ENCODE results near the gene CSPG4. TPM values are rescaled to one million over a fixed set of nuclear protein-coding genes. Genes with fewer than 3 reads are reported as not detected.

CSPG4 gene
- total and polyA plus RNA-seq, 2 of the 8 experiments (the other 6 are each of a cell fraction or from before 2014, with no cell fraction given) = 1.4 to 3.0 TPM

DNA sequence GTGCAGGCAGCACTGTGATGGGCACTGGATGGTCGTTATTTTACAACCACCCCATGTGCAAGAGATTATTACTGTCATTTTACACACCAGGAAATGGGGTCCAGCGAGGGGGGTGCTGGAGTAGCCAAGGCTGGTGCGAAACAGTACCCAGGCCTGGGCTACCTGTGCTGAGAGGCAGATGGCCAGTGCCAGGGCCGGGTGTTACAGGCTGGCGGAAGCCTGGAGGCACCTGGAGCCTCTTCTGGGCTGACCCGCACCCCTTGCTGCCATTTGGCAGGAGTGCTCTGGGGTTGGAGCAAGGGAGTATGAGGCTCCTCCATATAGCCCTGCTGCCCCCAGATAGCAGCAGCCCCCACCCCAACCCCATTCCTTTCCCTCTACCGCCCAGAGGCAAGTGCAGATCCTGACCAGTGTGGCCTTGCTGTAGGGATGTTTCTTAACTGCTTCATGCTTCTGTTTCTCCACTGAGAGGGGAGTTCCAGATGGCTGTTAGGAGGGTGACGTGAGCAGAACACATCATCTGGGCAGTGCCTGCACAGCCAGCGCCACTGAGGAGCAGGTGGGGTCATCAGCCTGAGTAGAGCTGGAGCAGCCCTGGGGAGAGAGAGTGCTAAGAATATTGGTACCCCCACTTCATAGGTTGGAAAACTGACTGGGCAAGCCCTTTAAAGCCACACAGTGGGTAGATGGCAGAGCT is 49.7 kb downstream of the CSPG4 start (continued):
- TF ChIP-seq ASH2L (IDR thresholded peaks at IDR 0.05; ENCODE audit: low read length) (no peak), NRF1 (IDR thresholded peaks at IDR 0.05; ENCODE audit: low read depth, low read length) (no peak), JUN (IDR thresholded peaks at IDR 0.05; ENCODE audit: low read depth, low read length) (no peak), SP1 (IDR thresholded peaks at IDR 0.05; ENCODE audit: low read depth, low read length) (no peak), SP4 (IDR thresholded peaks at IDR 0.05; ENCODE audit: low read length) (no peak), RAD21 (IDR thresholded peaks at IDR 0.05 in 1 of 2, conservative IDR thresholded peaks at IDR 0.05 in 1 of 2; ENCODE audit: low read depth in 2 of 2, low read length in 2 of 2) (no peak), EP300 (IDR thresholded peaks at IDR 0.05; ENCODE audit: borderline replicate concordance in 1 of 2, low read depth in 2 of 2, low read length in 2 of 2) (no peak), EZH2 (IDR thresholded peaks at IDR 0.05; ENCODE audit: low read depth, low read length, severe bottlenecking) (no peak)

Measured in H1 (cell line).